RWPE2 (cell line): ENCODE data around the gene MAG.
A peak's percentile ranks its signal among the peaks of the same experiment; 100 is the strongest.

ENCODE experiments used
- ATAC-seq: fragments of 200-7000 bp; cut with Tn5 transposase; 3 replicates; pipeline ENCODE4 v1.9.1; 2021; ENCODE audit warnings: low read depth
- DNase-seq: peaks from one replicate; pipeline ENCODE4 v3.0.0-alpha.2; 2020; ENCODE audit warnings: low spot score
- H3K27ac ChIP-seq: fragments of 450-650 bp; 2 replicates; pipeline ENCODE4 v1.5.1; 2017; ENCODE audit warnings: mild to moderate bottlenecking; ENCODE audit not compliant: poor library complexity, severe bottlenecking
- H3K27me3 ChIP-seq: fragments of 250-450 bp; sonication (Bioruptor Pico); 2 replicates; pipeline ENCODE4 v1.5.1; 2021; ENCODE audit warnings: mild to moderate bottlenecking, moderate library complexity; ENCODE audit not compliant: insufficient read depth, poor library complexity, severe bottlenecking
- H3K36me3 ChIP-seq: fragments of 250-450 bp; sonication (Bioruptor Pico); 2 replicates; pipeline ENCODE4 v1.5.1; 2020; ENCODE audit warnings: low read depth, mild to moderate bottlenecking, moderate library complexity
- H3K4me1 ChIP-seq: fragments of 250-450 bp; sonication (Bioruptor Pico); 2 replicates; pipeline ENCODE4 v1.5.1; 2021; ENCODE audit warnings: mild to moderate bottlenecking, moderate library complexity; ENCODE audit not compliant: insufficient read depth, poor library complexity, severe bottlenecking
- H3K4me3 ChIP-seq: fragments of 250-450 bp; sonication (Bioruptor Pico); 2 replicates; pipeline ENCODE4 v1.5.1; 2021; ENCODE audit warnings: mild to moderate bottlenecking, moderate library complexity; ENCODE audit not compliant: severe bottlenecking
- H3K9me3 ChIP-seq: fragments of 250-450 bp; sonication (Bioruptor Pico); 2 replicates; pipeline ENCODE4 v1.5.1; 2021; ENCODE audit warnings: mild to moderate bottlenecking, moderate library complexity; ENCODE audit not compliant: severe bottlenecking
- TF ChIP-seq, protein P1 (sequence below): fragments of 450-650 bp; IDR thresholded peaks from one replicate; pipeline ENCODE4 v1.5.1; 2017; ENCODE audit warnings: mild to moderate bottlenecking, moderate library complexity; ENCODE audit not compliant: poor library complexity, severe bottlenecking

MAG gene

GRCh38 chr19:35288331-35288730 is 3.6 kb upstream of the MAG start:
- H3K27ac ChIP-seq, result no peak overlapping the region
- H3K27me3 ChIP-seq, result peaks cover 25% of the 10 kb centered on the region
- TF ChIP-seq, protein P1, sequence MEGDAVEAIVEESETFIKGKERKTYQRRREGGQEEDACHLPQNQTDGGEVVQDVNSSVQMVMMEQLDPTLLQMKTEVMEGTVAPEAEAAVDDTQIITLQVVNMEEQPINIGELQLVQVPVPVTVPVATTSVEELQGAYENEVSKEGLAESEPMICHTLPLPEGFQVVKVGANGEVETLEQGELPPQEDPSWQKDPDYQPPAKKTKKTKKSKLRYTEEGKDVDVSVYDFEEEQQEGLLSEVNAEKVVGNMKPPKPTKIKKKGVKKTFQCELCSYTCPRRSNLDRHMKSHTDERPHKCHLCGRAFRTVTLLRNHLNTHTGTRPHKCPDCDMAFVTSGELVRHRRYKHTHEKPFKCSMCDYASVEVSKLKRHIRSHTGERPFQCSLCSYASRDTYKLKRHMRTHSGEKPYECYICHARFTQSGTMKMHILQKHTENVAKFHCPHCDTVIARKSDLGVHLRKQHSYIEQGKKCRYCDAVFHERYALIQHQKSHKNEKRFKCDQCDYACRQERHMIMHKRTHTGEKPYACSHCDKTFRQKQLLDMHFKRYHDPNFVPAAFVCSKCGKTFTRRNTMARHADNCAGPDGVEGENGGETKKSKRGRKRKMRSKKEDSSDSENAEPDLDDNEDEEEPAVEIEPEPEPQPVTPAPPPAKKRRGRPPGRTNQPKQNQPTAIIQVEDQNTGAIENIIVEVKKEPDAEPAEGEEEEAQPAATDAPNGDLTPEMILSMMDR, result no peak
- no peaks in the 10 kb centered on the region for H3K36me3 ChIP-seq
- H3K9me3 ChIP-seq, result no peaks in the 10 kb centered on the region
- ATAC-seq (no peak), DNase-seq (no peak)
- no peaks in the 10 kb centered on the region for H3K4me1 ChIP-seq
- no peak overlapping the region for H3K4me3 ChIP-seq

DNA sequence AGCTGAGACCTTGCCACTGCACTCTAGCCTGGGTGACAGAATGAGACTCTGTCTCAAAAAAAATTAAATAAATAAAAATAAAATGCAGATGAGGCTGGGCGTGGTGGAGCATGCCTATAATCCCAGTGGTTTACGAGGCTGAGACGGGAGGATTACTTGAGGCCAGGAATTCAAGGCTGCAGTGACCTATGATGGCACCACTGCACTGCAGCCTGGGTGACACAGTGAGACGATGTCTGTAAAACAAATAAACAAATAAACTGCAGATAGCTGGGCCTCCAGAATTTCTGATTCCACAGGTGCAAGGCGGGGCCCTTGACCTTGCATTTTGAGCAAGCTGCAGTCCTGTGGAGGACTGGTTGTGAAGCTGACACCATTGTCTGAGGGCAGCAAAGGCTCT is 3.1 kb upstream of the MAG start:
- TF ChIP-seq, protein P1, result no peak
- no peak for ATAC-seq
- H3K27ac ChIP-seq, result no peak overlapping the region
- DNase-seq, result no peak
- H3K27me3 ChIP-seq, result peaks cover 30% of the 10 kb centered on the region
- H3K4me3 ChIP-seq, result no peak overlapping the region
- no peaks in the 10 kb centered on the region for H3K36me3 ChIP-seq
- H3K9me3 ChIP-seq, result no peaks in the 10 kb centered on the region
- H3K4me1 ChIP-seq, result no peaks in the 10 kb centered on the region

GRCh38 chr19:35290381-35291127 is 1.4 kb upstream of the MAG start:
- DNase-seq (no peak), ATAC-seq (no peak)
- H3K9me3 ChIP-seq, result no peaks in the 10 kb centered on the region
- H3K27ac ChIP-seq, result no peak overlapping the region
- no peak overlapping the region for H3K4me3 ChIP-seq
- H3K4me1 ChIP-seq, result no peaks in the 10 kb centered on the region
- TF ChIP-seq, protein P1, result no peak
- H3K36me3 ChIP-seq, result no peaks in the 10 kb centered on the region
- peaks cover 43% of the 10 kb centered on the region for H3K27me3 ChIP-seq

DNA sequence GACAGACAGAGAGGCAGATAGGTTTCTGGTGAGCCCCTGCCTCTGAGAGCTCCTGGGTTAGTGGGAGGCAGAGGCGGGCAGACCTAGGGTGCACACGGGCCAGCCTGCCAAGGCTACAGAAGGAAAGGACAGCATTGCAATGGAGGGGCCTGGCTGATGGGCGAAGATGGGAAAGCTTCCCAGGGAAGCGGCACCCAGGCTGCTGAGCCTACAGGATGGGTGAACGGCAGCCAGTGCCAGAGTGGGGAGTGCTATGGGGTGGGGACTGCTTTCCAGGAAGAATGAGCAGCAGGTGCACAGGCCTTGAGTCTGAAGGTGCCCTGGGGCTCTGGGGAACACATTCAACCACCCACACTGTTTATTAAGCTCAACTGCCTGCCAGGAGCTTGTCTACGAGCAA is 702 bp upstream of the MAG start:
- H3K27ac ChIP-seq, result no peak overlapping the region
- H3K4me1 ChIP-seq, result no peaks in the 10 kb centered on the region
- H3K9me3 ChIP-seq, result no peaks in the 10 kb centered on the region
- no peaks in the 10 kb centered on the region for H3K36me3 ChIP-seq
- ATAC-seq (peak; percentile 33; the same call in 1 of the 3 replicates), DNase-seq (no peak)
- H3K27me3 ChIP-seq, result peaks cover 43% of the 10 kb centered on the region
- TF ChIP-seq, protein P1, result no peak
- no peak overlapping the region for H3K4me3 ChIP-seq
